ENCODE measurements around the gene ARIH2. TPM values are rescaled to one million over a fixed set of nuclear protein-coding genes. Genes with fewer than 3 reads are reported as not detected.
A peak's percentile ranks its signal among the peaks of the same experiment; 100 is the strongest.

ARIH2 gene
- total and polyA plus RNA-seq, 9 of the 15 experiments (the other 6 are each of a cell fraction or from before 2014, with no cell fraction given), result 27.0 to 120 (median 108) TPM

GRCh38 chr3:49025005-49025792, 106.6 kb downstream of the ARIH2 start:
- peaks cover 12% of the 10 kb centered on the region for H4K20me1 ChIP-seq (replicated peaks; ENCODE audit: control insufficient read depth, insufficient read depth, low read length)
- FAIRE-seq (no peak), ATAC-seq (no peak), DNase-seq (ENCODE audit: extremely low read depth in 1 of 4, low spot score in 3 of 4) (no peak)
- H2AFZ ChIP-seq (ENCODE audit: low read depth, low read length), result no peak overlapping the region
- no peak overlapping the region for H3K4me3 ChIP-seq
- in situ Hi-C loops (cut with MboI) (no loop called here), intact Hi-C loops (cut with micrococcal nuclease) (loop anchor here (10.0 kb wide), 1 partner anchor 140 kb away; the partner anchor contains the start of gene CCDC71)
- peak overlapping the region; percentile 10; the same call in 1 of the 2 replicates for H3K4me2 ChIP-seq (ENCODE audit: insufficient read depth, low read length)
- H3K9me3 ChIP-seq (replicated peaks; ENCODE audit: control insufficient read depth, insufficient read depth, low read depth, low read length), result no peaks in the 10 kb centered on the region
- 61% methylated on average over 13 of the region's 13 CpGs for WGBS (ENCODE audit: insufficient coverage, low coverage, missing lambda C conversion rate)
- H3K4me1 ChIP-seq (replicated peaks in 1 of 2; ENCODE audit: control insufficient read depth in 2 of 2, insufficient read depth in 2 of 2, low read length in 2 of 2), result peaks cover 34 to 68% of the 10 kb centered on the region in 2 experiments; a peak in 4 of 5 replicates
- BruUV-seq (replicated peaks), result no TSS peak
- ChIA-PET CTCF (ENCODE audit: low intra/inter-chr PET ratio) (interaction anchor here (0.6 kb wide), 1 partner anchor 96 kb away, joined by 3 read pairs; no protein-coding TSS in a partner anchor), POLR2A (interaction anchor here (0.6 to 3.8 kb wide), 7 partner anchors 9 to 69 kb away, joined by 3 to 19 read pairs (median 5); partner anchors contain the start of gene QRICH1)
- peaks cover 91% of the 10 kb centered on the region for H3K79me2 ChIP-seq (ENCODE audit: control insufficient read depth, insufficient read depth, low read length)
- peaks cover 70% of the 10 kb centered on the region for H3K36me3 ChIP-seq (ENCODE audit: control insufficient read depth, insufficient read depth, low read length)
- H3K9ac ChIP-seq (ENCODE audit: insufficient read depth in 1 of 2, low read depth in 2 of 2, low read length in 2 of 2), result peak overlapping the region in 1 of 2 experiments; percentile 72; a peak in 2 of 4 replicates
- H3K9me1 ChIP-seq (ENCODE audit: control insufficient read depth, insufficient read depth, low read length), result peaks cover 9% of the 10 kb centered on the region
- H3K27me3 ChIP-seq (ENCODE audit: control insufficient read depth in 2 of 2, insufficient read depth in 2 of 2, low read length in 2 of 2), result no peaks in the 10 kb centered on the region
- peak overlapping the region; percentile 35; the same call in 1 of the 3 replicates for H3K27ac ChIP-seq (ENCODE audit: extremely low read depth, low read depth, low read length)
- peak; percentile 61 for TF ChIP-seq TCF3 (CRISPR knock-in tag; IDR thresholded peaks at IDR 0.05)
- peak; percentile 89 for TF ChIP-seq POLR2AphosphoS2 (IDR thresholded peaks at IDR 0.05; ENCODE audit: low read length)
- peak; percentile 69 for TF ChIP-seq POLR2A (conservative IDR thresholded peaks at IDR 0.05)
- TF ChIP-seq ILF3 (IDR thresholded peaks at IDR 0.05; ENCODE audit: borderline replicate concordance), result no peak
- 0 out of 2 replicates have a peak, but pooled peaks have one; percentile 7 for TF ChIP-seq CREB1 (IDR thresholded peaks at IDR 0.05)
- no peak for TF ChIP-seq CREB1 (CRISPR knock-in tag; IDR thresholded peaks at IDR 0.05)
- no peak for TF ChIP-seq ZFP30 (CRISPR knock-in tag; IDR thresholded peaks at IDR 0.05; ENCODE audit: borderline replicate concordance)
- peak; percentile 45; the same call in 1 of the 2 replicates for TF ChIP-seq POLR2AphosphoS5 (IDR thresholded peaks at IDR 0.05; ENCODE audit: control insufficient read depth, insufficient read depth, low read depth, low read length)
- no peak for TF ChIP-seq MITF (IDR thresholded peaks at IDR 0.05)
- TF ChIP-seq CCNT2 (IDR thresholded peaks at IDR 0.05; ENCODE audit: borderline replicate concordance, extremely low read depth, insufficient read length, low read depth, low read length), result peak; percentile 26
- TF ChIP-seq CREM (IDR thresholded peaks at IDR 0.05; ENCODE audit: low read depth), result no peak
- no peak for TF ChIP-seq CHAMP1 (IDR thresholded peaks at IDR 0.05)
- TF ChIP-seq ARID1B (IDR thresholded peaks at IDR 0.05), result 0 out of 2 replicates have a peak, but pooled peaks have one; percentile 17
- TF ChIP-seq GMEB1 (CRISPR knock-in tag; IDR thresholded peaks at IDR 0.05), result no peak
- 0 out of 2 replicates have a peak, but pooled peaks have one; percentile 16 for TF ChIP-seq SP1 (CRISPR knock-in tag; IDR thresholded peaks at IDR 0.05)
- peak; percentile 33; the same call in 1 of the 2 replicates for TF ChIP-seq TEAD4 (IDR thresholded peaks at IDR 0.05; ENCODE audit: low read length)
- TF ChIP-seq TEAD4 (CRISPR knock-in tag; IDR thresholded peaks at IDR 0.05; ENCODE audit: borderline replicate concordance), result no peak
